HEK293T (cell line): ENCODE results near the gene NELFB.

Experiments used
- FOXA1 ChIP-seq: fragments of 450-650 bp; IDR thresholded peaks from 2 replicates; pipeline ENCODE4 v1.6.1; 2016; ENCODE audit warnings: mild to moderate bottlenecking
- FOXK2 ChIP-seq: fragments of 450-650 bp; IDR thresholded peaks from 2 replicates; pipeline ENCODE4 v1.6.1; 2016; ENCODE audit warnings: mild to moderate bottlenecking
- PKNOX1 ChIP-seq: fragments of 450-650 bp; IDR thresholded peaks from 2 replicates; pipeline ENCODE4 v1.6.1; 2016
- SP1 ChIP-seq: fragments of 450-650 bp; IDR thresholded peaks from 2 replicates; pipeline ENCODE4 v1.6.1; 2017
- TARDBP ChIP-seq: fragments of 450-650 bp; IDR thresholded peaks from 2 replicates; pipeline ENCODE4 v1.6.1; 2016

- TF ChIP-seq FOXA1 (no peak), TARDBP (no peak), PKNOX1 (no peak), SP1 (no peak), FOXK2 (no peak)
These were observed 44.1 kb downstream of the NELFB start for GRCh38 chr9:137299203-137299565.
